K562 (cell line): ENCODE data around the gene ACBD3. TPM values are rescaled to one million over a fixed set of nuclear protein-coding genes. Genes with fewer than 3 reads are reported as not detected.

Experiments used
- ATAC-seq: fragments of 200-7000 bp; cut with Tn5 transposase; 3 replicates; pipeline ENCODE4 v1.9.1; 2020; ENCODE audit warnings: moderate library complexity
- BruUV-seq: library from RNA; stranded (reverse); fragments of 400-500 nt; replicated peaks from 2 replicates; lab custom pipeline; 2021; lab: Mats Ljungman, UMichigan
- CTCF ChIA-PET: fragments of 300-600 bp; formaldehyde crosslinking; extraction: SDS; loops from one replicate; lab custom pipeline; 2021; ENCODE audit warnings: low intra/inter-chr PET ratio; lab: Yijun Ruan, JAX
- POLR2A ChIA-PET: fragments of 300-600, 350-650 bp; sonication (Branson Sonifier 250); formaldehyde crosslinking; extraction: SDS; loops from one replicate; lab custom pipeline; 2021; ENCODE audit warnings: antibody characterized with exemption, inconsistent platforms; lab: Yijun Ruan, JAX
- DNase-seq, 4 experiments: peaks; one replicate each; pipeline versions ENCODE4 v3.0.0 to v3.0.0-alpha.2; 2011 to 2018; ENCODE audit warnings: low spot score in 3 of 4, mixed read lengths in 3 of 4; ENCODE audit errors: extremely low read depth in 1 of 4
- FAIRE-seq: peaks from 2 replicates; lab custom pipeline; 2011; peaks lifted over from hg19 to GRCh38; lab: Jason Lieb, UNC
- H2AFZ ChIP-seq: 2 replicates; pipeline ENCODE4 v1.6.0; 2011; ENCODE audit warnings: low read depth, low read length, control low read depth, inconsistent platforms
- H3K27ac ChIP-seq: fragments of 200-600 bp; 3 replicates; pipeline ENCODE4 v1.8.0; 2011; ENCODE audit warnings: low read depth, mild to moderate bottlenecking, control low read depth, inconsistent platforms, low read length, moderate library complexity, mixed read lengths; ENCODE audit errors: extremely low read depth
- H3K27me3 ChIP-seq, 2 experiments: fragments of 300-600 bp in 1 of 2; 2 replicates in 1 of 2; 3 replicates in 1 of 2; pipeline versions ENCODE4 v1.6.0 to v1.8.0; 2011; ENCODE audit warnings: inconsistent platforms in 2 of 2, low read length in 2 of 2, mild to moderate bottlenecking in 1 of 2, mixed read lengths in 1 of 2, moderate library complexity in 1 of 2; ENCODE audit not compliant: control insufficient read depth in 2 of 2, insufficient read depth in 2 of 2
- H3K36me3 ChIP-seq: fragments of 300-600 bp; 3 replicates; pipeline ENCODE4 v1.8.0; 2011; ENCODE audit warnings: mild to moderate bottlenecking, low read length, inconsistent platforms; ENCODE audit not compliant: control insufficient read depth, insufficient read depth
- H3K4me1 ChIP-seq, 2 experiments: fragments of 200-600 bp in 1 of 2; replicated peaks in 1 of 2; 2 replicates in 1 of 2; 3 replicates in 1 of 2; pipeline versions ENCODE4 v1.5.1 to v1.8.0; 2011; ENCODE audit warnings: inconsistent platforms in 2 of 2, low read length in 2 of 2, mild to moderate bottlenecking in 1 of 2, mixed read lengths in 1 of 2, moderate library complexity in 1 of 2; ENCODE audit not compliant: control insufficient read depth in 2 of 2, insufficient read depth in 2 of 2
- H3K4me2 ChIP-seq: 2 replicates; pipeline ENCODE4 v1.6.1; 2011; ENCODE audit warnings: low read length, control low read depth, inconsistent platforms, mixed read lengths; ENCODE audit not compliant: insufficient read depth
- H3K4me3 ChIP-seq: fragments of 200-600 bp; sonication (generic), shearing (Covaris generic); 2 replicates; pipeline ENCODE4 v1.5.1; 2016; ENCODE audit warnings: control low read depth, inconsistent platforms
- H3K79me2 ChIP-seq: fragments of 200-600 bp; 3 replicates; pipeline ENCODE4 v1.8.0; 2011; ENCODE audit warnings: low read length, inconsistent platforms; ENCODE audit not compliant: control insufficient read depth, insufficient read depth
- H3K9ac ChIP-seq, 2 experiments: 2 replicates each; pipeline versions ENCODE4 v1.6.0 to v1.6.1; 2011; ENCODE audit warnings: low read depth in 2 of 2, low read length in 2 of 2, control low read depth in 1 of 2, inconsistent platforms in 1 of 2, mild to moderate bottlenecking in 1 of 2, mixed read lengths in 1 of 2; ENCODE audit not compliant: insufficient read depth in 1 of 2
- H3K9me1 ChIP-seq: one replicate; pipeline ENCODE4 v1.6.0; 2011; ENCODE audit warnings: inconsistent platforms, mild to moderate bottlenecking, low read length, moderate library complexity; ENCODE audit not compliant: control insufficient read depth, insufficient read depth
- H3K9me3 ChIP-seq: replicated peaks from 2 replicates; pipeline ENCODE4 v1.5.1; 2011; ENCODE audit warnings: low read depth, low read length, inconsistent platforms; ENCODE audit not compliant: control insufficient read depth, insufficient read depth
- H4K20me1 ChIP-seq: replicated peaks from 2 replicates; pipeline ENCODE4 v1.6.1; 2011; ENCODE audit warnings: low read length, inconsistent platforms, mixed read lengths; ENCODE audit not compliant: control insufficient read depth, insufficient read depth
- LEF1 ChIP-seq: fragments of 450-650 bp; IDR thresholded peaks from 2 replicates; pipeline ENCODE4 v1.6.1; 2016; ENCODE audit warnings: mild to moderate bottlenecking
- MTA3 ChIP-seq: fragments of 450-650 bp; formaldehyde crosslinking; IDR thresholded peaks from 2 replicates; pipeline ENCODE4 v1.6.1; 2017; ENCODE audit warnings: mild to moderate bottlenecking, borderline replicate concordance
- MYBL2 ChIP-seq, 2 experiments: fragments of 450-650 bp in 1 of 2; sonication (generic) in 1 of 2; formaldehyde crosslinking in 1 of 2; IDR thresholded peaks; 2 replicates each; pipeline versions ENCODE4 v1.6.1 to v1.8.1; 2017 to 2022; ENCODE audit warnings: borderline replicate concordance in 1 of 2, inconsistent platforms in 1 of 2, low read depth in 1 of 2, mild to moderate bottlenecking in 1 of 2, missing genetic modification reagents in 1 of 2, moderate library complexity in 1 of 2
- ZFP30 ChIP-seq: fragments of 250-450 bp; sonication (Bioruptor Pico); IDR thresholded peaks from 2 replicates; pipeline ENCODE4 v1.8.0; 2022; ENCODE audit warnings: moderate library complexity, mild to moderate bottlenecking, inconsistent platforms, borderline replicate concordance
- ZNF444 ChIP-seq: fragments of 250-450 bp; sonication (Bioruptor Pico); IDR thresholded peaks from 2 replicates; pipeline ENCODE4 v1.4.0; 2020; ENCODE audit warnings: mild to moderate bottlenecking, moderate library complexity
- WGBS: fragments of 100-300 bp; shearing (Covaris generic); methylation state at CpG from one replicate; pipeline ENCODE4 v1.1.6; 2016; ENCODE audit warnings: low coverage, mixed read lengths; ENCODE audit not compliant: insufficient coverage; ENCODE audit errors: missing lambda C conversion rate; 5-methylcytosine and 5-hydroxymethylcytosine counted together
- in situ Hi-C: fragments of 300-500 bp; cut with MboI; formaldehyde crosslinking; loops from 4 replicates; pipeline ENCODE4 v1.15.0; 2018; ENCODE audit warnings: inconsistent platforms, mixed read lengths
- intact Hi-C: fragments of 100-400 bp; cut with micrococcal nuclease; formaldehyde crosslinking; loops from 2 replicates; pipeline ENCODE4 v1.14.2; 2022
- polyA plus RNA-seq, 8 experiments: library from polyadenylated mRNA; depleted of rRNA in 4 of 8; stranded (reverse) in 5 of 8; unstranded in 3 of 8; fragments of >200 nt; fragmentation: Nextera tagmentation in 2 of 8; fragmentation: Illumina TruSeq in 1 of 8; extraction: Ambion mirVana in 2 of 8; extraction: Trizol in 1 of 8; gene quantifications; 2 replicates each; pipeline versions ENCODE4 v1.2.1 to v1.2.3, GENCODE V29; 2011 to 2014; ENCODE audit warnings: inconsistent platforms in 1 of 8, missing spikeins in 1 of 8
- total RNA-seq, 7 experiments: library from RNA; depleted of rRNA in 6 of 7; stranded (reverse); fragments of >200 nt in 6 of 7; fragmentation: Illumina TruSeq in 2 of 7; extraction: Trizol in 2 of 7; gene quantifications; 2 replicates each; pipeline versions ENCODE4 v1.2.1 to v1.2.3, GENCODE V29; 2011 to 2021; ENCODE audit warnings: low replicate concordance in 1 of 7
- TF ChIP-seq, protein P1 (sequence below): fragments of 250-450 bp; sonication (Bioruptor Pico); IDR thresholded peaks from 2 replicates; pipeline ENCODE4 v1.4.0; 2020; ENCODE audit warnings: mild to moderate bottlenecking, moderate library complexity
- TF ChIP-seq, protein P2 (sequence below): fragments of 450-650 bp; conservative IDR thresholded peaks from 2 replicates; pipeline ENCODE4 v1.6.1; 2016; ENCODE audit warnings: missing genetic modification characterization, low read depth, mild to moderate bottlenecking, missing compliant biosample characterization, moderate library complexity
- TF ChIP-seq, protein P3 (sequence below): IDR thresholded peaks from 3 replicates; pipeline ENCODE4 v1.6.1; 2011; ENCODE audit warnings: borderline replicate concordance, mild to moderate bottlenecking; ENCODE audit not compliant: insufficient read length, insufficient read depth
- TF ChIP-seq, protein P4 (sequence below): fragments of 450-650 bp; IDR thresholded peaks from 2 replicates; pipeline ENCODE4 v1.6.1; 2017; ENCODE audit warnings: antibody characterized with exemption
- TF ChIP-seq, protein P5 (sequence below): fragments of 250-450 bp; sonication (Bioruptor Pico); IDR thresholded peaks from 2 replicates; pipeline ENCODE4 v1.5.1; 2021; ENCODE audit warnings: mild to moderate bottlenecking

Gene ACBD3
- total and polyA plus RNA-seq, 9 of the 15 experiments (the other 6 are each of a cell fraction or from before 2014, with no cell fraction given) = 11.1 to 36.7 (median 26.9) TPM

DNA sequence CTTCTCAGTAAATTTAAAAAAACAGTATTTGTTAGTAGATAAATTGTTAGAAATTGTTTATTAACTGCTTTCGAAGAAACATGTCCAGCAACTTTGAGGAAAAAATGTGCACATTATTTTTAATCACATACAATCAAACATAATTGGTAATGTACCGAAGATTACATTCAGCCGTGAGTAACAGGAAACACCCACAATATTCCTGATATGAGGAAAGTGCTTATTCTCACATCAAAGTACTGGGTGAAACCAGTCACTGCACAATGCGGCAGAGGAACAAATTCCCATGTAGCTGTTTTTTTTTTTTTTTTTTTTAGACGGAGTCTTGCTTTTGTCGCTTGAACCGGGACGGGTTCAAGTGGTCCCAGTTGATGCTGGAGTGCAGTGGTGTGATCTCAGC lies 9.7 kb downstream of the ACBD3 start:
- ChIA-PET CTCF (no interaction called here), POLR2A (interaction anchor here (0.5 to 1.0 kb wide), 4 partner anchors 10 to 19 kb away, joined by 3 read pairs; no protein-coding TSS in a partner anchor)
- H3K9me3 ChIP-seq = no peaks in the 10 kb centered on the region
- in situ Hi-C loops (no loop called here), intact Hi-C loops (no loop called here)
- BruUV-seq = no TSS peak
- no peaks in the 10 kb centered on the region for H3K27me3 ChIP-seq
- ATAC-seq (no peak), DNase-seq (no peak), FAIRE-seq (no peak)
- H3K36me3 ChIP-seq = peaks cover 34% of the 10 kb centered on the region; the same call in 2 of the 3 replicates
- WGBS = 95% methylated on average over 8 of the region's 8 CpGs
- H3K4me3 ChIP-seq = no peak overlapping the region
- H3K79me2 ChIP-seq = peaks cover 84% of the 10 kb centered on the region
- H3K4me2 ChIP-seq = no peak overlapping the region
- H2AFZ ChIP-seq = no peak overlapping the region
- H3K27ac ChIP-seq = no peak overlapping the region
- no peaks in the 10 kb centered on the region for H3K9me1 ChIP-seq
- peaks cover 9% of the 10 kb centered on the region; the same call in 1 of the 2 replicates for H4K20me1 ChIP-seq
- no peak overlapping the region for H3K9ac ChIP-seq
- H3K4me1 ChIP-seq = peaks cover 6 to 8% of the 10 kb centered on the region in 2 experiments; a peak in 3 of 5 replicates
- TF ChIP-seq, protein P1, sequence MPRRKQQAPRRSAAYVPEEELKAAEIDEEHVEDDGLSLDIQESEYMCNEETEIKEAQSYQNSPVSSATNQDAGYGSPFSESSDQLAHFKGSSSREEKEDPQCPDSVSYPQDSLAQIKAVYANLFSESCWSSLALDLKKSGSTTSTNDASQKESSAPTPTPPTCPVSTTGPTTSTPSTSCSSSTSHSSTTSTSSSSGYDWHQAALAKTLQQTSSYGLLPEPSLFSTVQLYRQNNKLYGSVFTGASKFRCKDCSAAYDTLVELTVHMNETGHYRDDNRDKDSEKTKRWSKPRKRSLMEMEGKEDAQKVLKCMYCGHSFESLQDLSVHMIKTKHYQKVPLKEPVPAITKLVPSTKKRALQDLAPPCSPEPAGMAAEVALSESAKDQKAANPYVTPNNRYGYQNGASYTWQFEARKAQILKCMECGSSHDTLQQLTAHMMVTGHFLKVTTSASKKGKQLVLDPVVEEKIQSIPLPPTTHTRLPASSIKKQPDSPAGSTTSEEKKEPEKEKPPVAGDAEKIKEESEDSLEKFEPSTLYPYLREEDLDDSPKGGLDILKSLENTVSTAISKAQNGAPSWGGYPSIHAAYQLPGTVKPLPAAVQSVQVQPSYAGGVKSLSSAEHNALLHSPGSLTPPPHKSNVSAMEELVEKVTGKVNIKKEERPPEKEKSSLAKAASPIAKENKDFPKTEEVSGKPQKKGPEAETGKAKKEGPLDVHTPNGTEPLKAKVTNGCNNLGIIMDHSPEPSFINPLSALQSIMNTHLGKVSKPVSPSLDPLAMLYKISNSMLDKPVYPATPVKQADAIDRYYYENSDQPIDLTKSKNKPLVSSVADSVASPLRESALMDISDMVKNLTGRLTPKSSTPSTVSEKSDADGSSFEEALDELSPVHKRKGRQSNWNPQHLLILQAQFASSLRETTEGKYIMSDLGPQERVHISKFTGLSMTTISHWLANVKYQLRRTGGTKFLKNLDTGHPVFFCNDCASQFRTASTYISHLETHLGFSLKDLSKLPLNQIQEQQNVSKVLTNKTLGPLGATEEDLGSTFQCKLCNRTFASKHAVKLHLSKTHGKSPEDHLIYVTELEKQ (CRISPR knock-in tag) = no peak
- TF ChIP-seq, protein P2, sequence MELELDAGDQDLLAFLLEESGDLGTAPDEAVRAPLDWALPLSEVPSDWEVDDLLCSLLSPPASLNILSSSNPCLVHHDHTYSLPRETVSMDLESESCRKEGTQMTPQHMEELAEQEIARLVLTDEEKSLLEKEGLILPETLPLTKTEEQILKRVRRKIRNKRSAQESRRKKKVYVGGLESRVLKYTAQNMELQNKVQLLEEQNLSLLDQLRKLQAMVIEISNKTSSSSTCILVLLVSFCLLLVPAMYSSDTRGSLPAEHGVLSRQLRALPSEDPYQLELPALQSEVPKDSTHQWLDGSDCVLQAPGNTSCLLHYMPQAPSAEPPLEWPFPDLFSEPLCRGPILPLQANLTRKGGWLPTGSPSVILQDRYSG (tag) = no peak
- TF ChIP-seq ZFP30 (CRISPR knock-in tag) (no peak), ZNF444 (CRISPR knock-in tag) (no peak), LEF1 (no peak), MTA3 (no peak), MYBL2 (IDR thresholded peaks at IDR 0.05; ENCODE audit: low read depth) (no peak), MYBL2 (CRISPR knock-in tag; IDR thresholded peaks at IDR 0.05; ENCODE audit: borderline replicate concordance) (no peak)
- TF ChIP-seq, protein P3, sequence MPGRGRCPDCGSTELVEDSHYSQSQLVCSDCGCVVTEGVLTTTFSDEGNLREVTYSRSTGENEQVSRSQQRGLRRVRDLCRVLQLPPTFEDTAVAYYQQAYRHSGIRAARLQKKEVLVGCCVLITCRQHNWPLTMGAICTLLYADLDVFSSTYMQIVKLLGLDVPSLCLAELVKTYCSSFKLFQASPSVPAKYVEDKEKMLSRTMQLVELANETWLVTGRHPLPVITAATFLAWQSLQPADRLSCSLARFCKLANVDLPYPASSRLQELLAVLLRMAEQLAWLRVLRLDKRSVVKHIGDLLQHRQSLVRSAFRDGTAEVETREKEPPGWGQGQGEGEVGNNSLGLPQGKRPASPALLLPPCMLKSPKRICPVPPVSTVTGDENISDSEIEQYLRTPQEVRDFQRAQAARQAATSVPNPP = no peak
- TF ChIP-seq, protein P4, sequence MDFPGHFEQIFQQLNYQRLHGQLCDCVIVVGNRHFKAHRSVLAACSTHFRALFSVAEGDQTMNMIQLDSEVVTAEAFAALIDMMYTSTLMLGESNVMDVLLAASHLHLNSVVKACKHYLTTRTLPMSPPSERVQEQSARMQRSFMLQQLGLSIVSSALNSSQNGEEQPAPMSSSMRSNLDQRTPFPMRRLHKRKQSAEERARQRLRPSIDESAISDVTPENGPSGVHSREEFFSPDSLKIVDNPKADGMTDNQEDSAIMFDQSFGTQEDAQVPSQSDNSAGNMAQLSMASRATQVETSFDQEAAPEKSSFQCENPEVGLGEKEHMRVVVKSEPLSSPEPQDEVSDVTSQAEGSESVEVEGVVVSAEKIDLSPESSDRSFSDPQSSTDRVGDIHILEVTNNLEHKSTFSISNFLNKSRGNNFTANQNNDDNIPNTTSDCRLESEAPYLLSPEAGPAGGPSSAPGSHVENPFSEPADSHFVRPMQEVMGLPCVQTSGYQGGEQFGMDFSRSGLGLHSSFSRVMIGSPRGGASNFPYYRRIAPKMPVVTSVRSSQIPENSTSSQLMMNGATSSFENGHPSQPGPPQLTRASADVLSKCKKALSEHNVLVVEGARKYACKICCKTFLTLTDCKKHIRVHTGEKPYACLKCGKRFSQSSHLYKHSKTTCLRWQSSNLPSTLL = no peak
- TF ChIP-seq, protein P5, sequence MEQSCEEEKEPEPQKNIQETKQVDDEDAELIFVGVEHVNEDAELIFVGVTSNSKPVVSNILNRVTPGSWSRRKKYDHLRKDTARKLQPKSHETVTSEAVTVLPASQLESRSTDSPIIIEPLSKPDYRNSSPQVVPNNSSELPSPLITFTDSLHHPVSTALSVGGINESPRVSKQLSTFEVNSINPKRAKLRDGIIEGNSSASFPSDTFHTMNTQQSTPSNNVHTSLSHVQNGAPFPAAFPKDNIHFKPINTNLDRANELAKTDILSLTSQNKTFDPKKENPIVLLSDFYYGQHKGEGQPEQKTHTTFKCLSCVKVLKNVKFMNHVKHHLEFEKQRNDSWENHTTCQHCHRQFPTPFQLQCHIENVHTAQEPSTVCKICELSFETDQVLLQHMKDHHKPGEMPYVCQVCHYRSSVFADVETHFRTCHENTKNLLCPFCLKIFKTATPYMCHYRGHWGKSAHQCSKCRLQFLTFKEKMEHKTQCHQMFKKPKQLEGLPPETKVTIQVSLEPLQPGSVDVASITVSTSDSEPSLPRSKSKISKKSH (CRISPR knock-in tag) = no peak
